22Rv1 (cell line): ENCODE results near the gene CCDC15.
"Not testable (repeated sequence)": the region's sequence is repeated elsewhere in the genome, so short reads cannot be mapped to it uniquely, and the experiment has no call there.

ENCODE experiments used
- H3K27ac ChIP-seq: fragments of 450-650 bp; 2 replicates; pipeline ENCODE4 v1.5.1; 2017
- CTCF ChIP-seq: fragments of 450-650 bp; IDR thresholded peaks from 2 replicates; pipeline ENCODE4 v1.5.1; 2017; ENCODE audit warnings: mild to moderate bottlenecking
- ZFX ChIP-seq: fragments of 450-650 bp; IDR thresholded peaks from 2 replicates; pipeline ENCODE4 v1.6.1; 2017; ENCODE audit warnings: antibody characterized with exemption, borderline replicate concordance

The CCDC15 gene

GRCh38 chr11:125049164-125049792 is 95.3 kb downstream of the CCDC15 start:
- H3K27ac ChIP-seq: no peak overlapping the region

GRCh38 chr11:125052047-125052446 is 98.0 kb downstream of the CCDC15 start:
- no peak for TF ChIP-seq ZFX
- TF ChIP-seq CTCF: no peak

More at GRCh38 chr11:125049164-125049792, 95.3 kb downstream of the CCDC15 start:
- TF ChIP-seq CTCF (no peak), ZFX (no peak)

GRCh38 chr11:125053167-125053566 is 99.2 kb downstream of the CCDC15 start:
- H3K27ac ChIP-seq: no peak overlapping the region
- TF ChIP-seq ZFX: no peak
- TF ChIP-seq CTCF: no peak

More at GRCh38 chr11:125052047-125052446, 98.0 kb downstream of the CCDC15 start:
- no peak overlapping the region for H3K27ac ChIP-seq

- H3K27ac ChIP-seq: no peak overlapping the region
- TF ChIP-seq CTCF: no peak
- no peak for TF ChIP-seq ZFX
Measured at GRCh38 chr11:125055107-125055715, 101.2 kb downstream of the CCDC15 start.

- H3K27ac ChIP-seq: not testable (repeated sequence)
Measured at GRCh38 chr11:125056111-125056510, 102.1 kb downstream of the CCDC15 start.

- TF ChIP-seq ZFX (no peak), CTCF (no peak)
- no peak overlapping the region for H3K27ac ChIP-seq
Measured at GRCh38 chr11:125056931-125057692, 103.1 kb downstream of the CCDC15 start.

- no peak overlapping the region for H3K27ac ChIP-seq
- TF ChIP-seq CTCF (no peak), ZFX (no peak)
Measured at GRCh38 chr11:125057693-125058016, 103.7 kb downstream of the CCDC15 start.
